ENCODE measurements around the gene RTL9. TPM values are rescaled to one million over a fixed set of nuclear protein-coding genes. Genes with fewer than 3 reads are reported as not detected.
"Not testable (repeated sequence)": the region's sequence is repeated elsewhere in the genome, so short reads cannot be mapped to it uniquely, and the experiment has no call there.

Gene RTL9
- polyA plus RNA-seq, 4 donors = 0.04 to 0.13 TPM; not detected in 2

- not testable (repeated sequence) for DNase-seq; H3K27me3 ChIP-seq (ENCODE audit: control insufficient read depth in 3 of 3, insufficient read depth in 3 of 3, low read length in 3 of 3); H3K9me3 ChIP-seq (ENCODE audit: control insufficient read depth in 2 of 2, insufficient read depth in 1 of 2, low read depth in 1 of 2, low read length in 1 of 2); FAIRE-seq; H3K27ac ChIP-seq (ENCODE audit: low read depth in 1 of 3, low read length in 2 of 3); H3K4me3 ChIP-seq (ENCODE audit: low read depth in 1 of 3, low read length in 3 of 3); H3K36me3 ChIP-seq (ENCODE audit: control insufficient read depth in 3 of 3, insufficient read depth in 2 of 3, low read depth in 1 of 3, low read length in 3 of 3); H3K4me1 ChIP-seq (ENCODE audit: control insufficient read depth in 3 of 3, insufficient read depth in 2 of 3, low read depth in 1 of 3, low read length in 2 of 3)
- 38 to 58% (median 42%) methylated on average over 1 of the region's 1 CpG for WGBS, 3 donors
Observed at GRCh38 chrX:110328613-110329012, 30.0 kb upstream of the RTL9 start.

GRCh38 chrX:110331444-110332030 lies 27.1 kb upstream of the RTL9 start:
- Histone ChIP-seq H3K4me1 (ENCODE audit: control insufficient read depth in 3 of 3, insufficient read depth in 2 of 3, low read depth in 1 of 3, low read length in 2 of 3) (no peaks in the 10 kb centered on the region), H3K4me3 (ENCODE audit: low read depth in 1 of 3, low read length in 3 of 3) (no peak overlapping the region), H3K36me3 (ENCODE audit: control insufficient read depth in 3 of 3, insufficient read depth in 2 of 3, low read depth in 1 of 3, low read length in 3 of 3) (no peaks in the 10 kb centered on the region), H3K27me3 (ENCODE audit: control insufficient read depth in 3 of 3, insufficient read depth in 3 of 3, low read length in 3 of 3) (no peaks in the 10 kb centered on the region), H3K27ac (ENCODE audit: low read depth in 1 of 3, low read length in 2 of 3) (no peak overlapping the region), H3K9me3 (ENCODE audit: control insufficient read depth in 2 of 2, insufficient read depth in 1 of 2, low read depth in 1 of 2, low read length in 1 of 2) (no peaks in the 10 kb centered on the region)
- DNase-seq = no peak
- 65 to 73% (median 70%) methylated on average over 3 of the region's 3 CpGs for WGBS, 3 donors
- no peak for FAIRE-seq

GRCh38 chrX:110333458-110333857 lies 25.2 kb upstream of the RTL9 start:
- not testable (repeated sequence) for H3K36me3 ChIP-seq (ENCODE audit: control insufficient read depth in 3 of 3, insufficient read depth in 2 of 3, low read depth in 1 of 3, low read length in 3 of 3); H3K4me1 ChIP-seq (ENCODE audit: control insufficient read depth in 3 of 3, insufficient read depth in 2 of 3, low read depth in 1 of 3, low read length in 2 of 3); DNase-seq; H3K4me3 ChIP-seq (ENCODE audit: low read depth in 1 of 3, low read length in 3 of 3); H3K27ac ChIP-seq (ENCODE audit: low read depth in 1 of 3, low read length in 2 of 3); H3K9me3 ChIP-seq (ENCODE audit: control insufficient read depth in 2 of 2, insufficient read depth in 1 of 2, low read depth in 1 of 2, low read length in 1 of 2); FAIRE-seq; H3K27me3 ChIP-seq (ENCODE audit: control insufficient read depth in 3 of 3, insufficient read depth in 3 of 3, low read length in 3 of 3)
- WGBS, 3 donors = 70 to 93% (median 86%) methylated on average over 1 of the region's 1 CpG

- FAIRE-seq = no peak
- WGBS, 3 donors = 33 to 78% (median 65%) methylated on average over 4 of the region's 4 CpGs
- no peaks in the 10 kb centered on the region for H3K27me3 ChIP-seq (ENCODE audit: control insufficient read depth in 3 of 3, insufficient read depth in 3 of 3, low read length in 3 of 3)
- no peaks in the 10 kb centered on the region for H3K36me3 ChIP-seq (ENCODE audit: control insufficient read depth in 3 of 3, insufficient read depth in 2 of 3, low read depth in 1 of 3, low read length in 3 of 3)
- H3K4me3 ChIP-seq (ENCODE audit: low read depth in 1 of 3, low read length in 3 of 3) = no peak overlapping the region
- H3K9me3 ChIP-seq (ENCODE audit: control insufficient read depth in 2 of 2, insufficient read depth in 1 of 2, low read depth in 1 of 2, low read length in 1 of 2) = no peaks in the 10 kb centered on the region
- no peak overlapping the region for H3K27ac ChIP-seq (ENCODE audit: low read depth in 1 of 3, low read length in 2 of 3)
- no peaks in the 10 kb centered on the region for H3K4me1 ChIP-seq (ENCODE audit: control insufficient read depth in 3 of 3, insufficient read depth in 2 of 3, low read depth in 1 of 3, low read length in 2 of 3)
- DNase-seq = peak in 1 of 2 donors; percentile 10
Observed at GRCh38 chrX:110338935-110339334, 19.7 kb upstream of the RTL9 start.

- Histone ChIP-seq H3K4me3 (ENCODE audit: low read depth in 1 of 3, low read length in 3 of 3) (no peak overlapping the region), H3K27me3 (ENCODE audit: control insufficient read depth in 3 of 3, insufficient read depth in 3 of 3, low read length in 3 of 3) (no peaks in the 10 kb centered on the region), H3K9me3 (ENCODE audit: control insufficient read depth in 2 of 2, insufficient read depth in 1 of 2, low read depth in 1 of 2, low read length in 1 of 2) (no peaks in the 10 kb centered on the region), H3K4me1 (ENCODE audit: control insufficient read depth in 3 of 3, insufficient read depth in 2 of 3, low read depth in 1 of 3, low read length in 2 of 3) (no peaks in the 10 kb centered on the region), H3K36me3 (ENCODE audit: control insufficient read depth in 3 of 3, insufficient read depth in 2 of 3, low read depth in 1 of 3, low read length in 3 of 3) (no peaks in the 10 kb centered on the region), H3K27ac (ENCODE audit: low read depth in 1 of 3, low read length in 2 of 3) (no peak overlapping the region)
- WGBS, 3 donors = 70 to 83% (median 77%) methylated on average over 11 of the region's 11 CpGs
- DNase-seq (no peak), FAIRE-seq (no peak)
Observed at GRCh38 chrX:110341189-110342035, 17.2 kb upstream of the RTL9 start.

GRCh38 chrX:110346681-110347080 lies 12.0 kb upstream of the RTL9 start:
- Histone ChIP-seq H3K4me1 (ENCODE audit: control insufficient read depth in 3 of 3, insufficient read depth in 2 of 3, low read depth in 1 of 3, low read length in 2 of 3) (no peaks in the 10 kb centered on the region), H3K27me3 (ENCODE audit: control insufficient read depth in 3 of 3, insufficient read depth in 3 of 3, low read length in 3 of 3) (no peaks in the 10 kb centered on the region), H3K27ac (ENCODE audit: low read depth in 1 of 3, low read length in 2 of 3) (no peak overlapping the region), H3K4me3 (ENCODE audit: low read depth in 1 of 3, low read length in 3 of 3) (no peak overlapping the region), H3K9me3 (ENCODE audit: control insufficient read depth in 2 of 2, insufficient read depth in 1 of 2, low read depth in 1 of 2, low read length in 1 of 2) (no peaks in the 10 kb centered on the region), H3K36me3 (ENCODE audit: control insufficient read depth in 3 of 3, insufficient read depth in 2 of 3, low read depth in 1 of 3, low read length in 3 of 3) (no peaks in the 10 kb centered on the region)
- DNase-seq (no peak), FAIRE-seq (no peak)
- WGBS, 3 donors = 59 to 80% (median 62%) methylated on average over 17 of the region's 17 CpGs

GRCh38 chrX:110359273-110359672 lies 625 bp downstream of the RTL9 start:
- H3K4me1 ChIP-seq (ENCODE audit: control insufficient read depth in 3 of 3, insufficient read depth in 2 of 3, low read depth in 1 of 3, low read length in 2 of 3) = no peaks in the 10 kb centered on the region
- DNase-seq (no peak), FAIRE-seq (no peak)
- H3K27me3 ChIP-seq (ENCODE audit: control insufficient read depth in 3 of 3, insufficient read depth in 3 of 3, low read length in 3 of 3) = no peaks in the 10 kb centered on the region
- H3K9me3 ChIP-seq (ENCODE audit: control insufficient read depth in 2 of 2, insufficient read depth in 1 of 2, low read depth in 1 of 2, low read length in 1 of 2) = no peaks in the 10 kb centered on the region
- H3K36me3 ChIP-seq (ENCODE audit: control insufficient read depth in 3 of 3, insufficient read depth in 2 of 3, low read depth in 1 of 3, low read length in 3 of 3) = no peaks in the 10 kb centered on the region
- WGBS, 3 donors = 6 to 25% (median 18%) methylated on average over 1 of the region's 1 CpG
- H3K4me3 ChIP-seq (ENCODE audit: low read depth in 1 of 3, low read length in 3 of 3) = no peak overlapping the region
- H3K27ac ChIP-seq (ENCODE audit: low read depth in 1 of 3, low read length in 2 of 3) = no peak overlapping the region

GRCh38 chrX:110363244-110363643 lies 4.6 kb downstream of the RTL9 start:
- Histone ChIP-seq H3K4me3 (ENCODE audit: low read depth in 1 of 3, low read length in 3 of 3) (no peak overlapping the region), H3K4me1 (ENCODE audit: control insufficient read depth in 3 of 3, insufficient read depth in 2 of 3, low read depth in 1 of 3, low read length in 2 of 3) (no peaks in the 10 kb centered on the region), H3K9me3 (ENCODE audit: control insufficient read depth in 2 of 2, insufficient read depth in 1 of 2, low read depth in 1 of 2, low read length in 1 of 2) (no peaks in the 10 kb centered on the region), H3K27me3 (ENCODE audit: control insufficient read depth in 3 of 3, insufficient read depth in 3 of 3, low read length in 3 of 3) (no peaks in the 10 kb centered on the region), H3K27ac (ENCODE audit: low read depth in 1 of 3, low read length in 2 of 3) (no peak overlapping the region), H3K36me3 (ENCODE audit: control insufficient read depth in 3 of 3, insufficient read depth in 2 of 3, low read depth in 1 of 3, low read length in 3 of 3) (no peaks in the 10 kb centered on the region)
- FAIRE-seq (no peak), DNase-seq (no peak)
- 74 to 93% (median 88%) methylated on average over 1 of the region's 1 CpG for WGBS, 3 donors
